Liver (tissue), 9 donors: ENCODE measurements around the gene FGF16. TPM values are rescaled to one million over a fixed set of nuclear protein-coding genes. Genes with fewer than 3 reads are reported as not detected.

Experiments used
- DNase-seq: peaks from one replicate; pipeline ENCODE4 v3.0.0-alpha.2; 2017; ENCODE audit warnings: low spot score
- H3K27ac ChIP-seq, 2 donors: one replicate each; pipeline ENCODE4 v1.7.0; 2013; ENCODE audit warnings: inconsistent platforms in 2 of 2, low read length in 2 of 2, control low read depth in 1 of 2, low read depth in 1 of 2, mild to moderate bottlenecking in 1 of 2
- H3K27me3 ChIP-seq, 4 donors: one replicate each; pipeline versions ENCODE4 v1.6.1 to v1.7.0; 2013; ENCODE audit warnings: low read length in 3 of 4, inconsistent platforms in 1 of 4, mild to moderate bottlenecking in 1 of 4, moderate library complexity in 1 of 4; ENCODE audit not compliant: control insufficient read depth in 4 of 4, insufficient read depth in 4 of 4
- H3K36me3 ChIP-seq, 4 donors: one replicate each; pipeline versions ENCODE4 v1.6.1 to v1.7.0; 2013; ENCODE audit warnings: low read length in 3 of 4, mild to moderate bottlenecking in 3 of 4, low read depth in 1 of 4, moderate library complexity in 1 of 4; ENCODE audit not compliant: control insufficient read depth in 4 of 4, insufficient read depth in 3 of 4
- H3K4me1 ChIP-seq, 4 donors: one replicate each; pipeline versions ENCODE4 v1.6.1 to v1.7.0; 2013; ENCODE audit warnings: low read length in 3 of 4, mild to moderate bottlenecking in 3 of 4, moderate library complexity in 1 of 4; ENCODE audit not compliant: control insufficient read depth in 4 of 4, insufficient read depth in 4 of 4
- H3K4me3 ChIP-seq, 3 donors: one replicate each; pipeline versions ENCODE4 v1.6.1 to v1.7.0; 2013; ENCODE audit warnings: low read length in 3 of 3, control low read depth in 1 of 3, low read depth in 1 of 3, mild to moderate bottlenecking in 1 of 3
- H3K9ac ChIP-seq, 2 donors: one replicate each; pipeline ENCODE4 v1.7.0; 2013; ENCODE audit warnings: low read length in 2 of 2, mild to moderate bottlenecking in 2 of 2, moderate library complexity in 2 of 2, control low read depth in 1 of 2, low read depth in 1 of 2
- H3K9me3 ChIP-seq, 4 donors: one replicate each; pipeline versions ENCODE4 v1.6.1 to v1.7.0; 2013; ENCODE audit warnings: low read length in 3 of 4; ENCODE audit not compliant: control insufficient read depth in 4 of 4
- ATF3 ChIP-seq: IDR thresholded peaks from 2 replicates; pipeline ENCODE4 v1.6.1; 2016; ENCODE audit warnings: antibody characterized with exemption
- CTCF ChIP-seq: fragments of 150-350 bp; IDR thresholded peaks from 2 replicates; pipeline ENCODE4 v1.5.1; 2017; ENCODE audit warnings: improper control_type of control experiment, low read depth, low read length; ENCODE audit not compliant: missing input control
- EGR1 ChIP-seq, 2 donors: IDR thresholded peaks; 2 replicates each; pipeline ENCODE4 v1.6.1; 2016 to 2018; ENCODE audit warnings: antibody characterized with exemption in 2 of 2, low read depth in 2 of 2
- FOXA1 ChIP-seq: IDR thresholded peaks from 2 replicates; pipeline ENCODE4 v1.6.1; 2016; ENCODE audit warnings: antibody characterized with exemption
- FOXA2 ChIP-seq: IDR thresholded peaks from 2 replicates; pipeline ENCODE4 v1.6.1; 2016; ENCODE audit warnings: antibody characterized with exemption
- GABPA ChIP-seq, 2 donors: IDR thresholded peaks in 1 of 2; conservative IDR thresholded peaks in 1 of 2; 2 replicates each; pipeline ENCODE4 v1.6.1; 2016; ENCODE audit warnings: antibody characterized with exemption in 2 of 2, mild to moderate bottlenecking in 1 of 2, moderate library complexity in 1 of 2
- HNF4G ChIP-seq: IDR thresholded peaks from 2 replicates; pipeline ENCODE4 v1.6.1; 2016; ENCODE audit warnings: antibody characterized with exemption
- JUND ChIP-seq, 2 donors: IDR thresholded peaks; 2 replicates each; pipeline ENCODE4 v1.6.1; 2016; ENCODE audit warnings: antibody characterized with exemption in 2 of 2
- MAX ChIP-seq: IDR thresholded peaks from 2 replicates; pipeline ENCODE4 v1.6.1; 2016; ENCODE audit warnings: antibody characterized with exemption
- NR2F2 ChIP-seq: IDR thresholded peaks from 2 replicates; pipeline ENCODE4 v1.6.1; 2016; ENCODE audit warnings: antibody characterized with exemption
- RAD21 ChIP-seq, 2 donors: IDR thresholded peaks; 2 replicates each; pipeline ENCODE4 v1.6.1; 2016; ENCODE audit warnings: antibody characterized with exemption in 2 of 2, mild to moderate bottlenecking in 2 of 2
- REST ChIP-seq: IDR thresholded peaks from 2 replicates; pipeline ENCODE4 v1.6.1; 2016; ENCODE audit warnings: antibody characterized with exemption, mild to moderate bottlenecking
- RXRA ChIP-seq, 2 donors: IDR thresholded peaks; 2 replicates each; pipeline ENCODE4 v1.6.1; 2017 to 2018; ENCODE audit warnings: antibody characterized with exemption in 2 of 2, mild to moderate bottlenecking in 1 of 2
- SP1 ChIP-seq: IDR thresholded peaks from 2 replicates; pipeline ENCODE4 v1.6.1; 2018; ENCODE audit warnings: antibody characterized with exemption, mild to moderate bottlenecking
- TAF1 ChIP-seq: conservative IDR thresholded peaks from 2 replicates; pipeline ENCODE4 v1.6.1; 2016; ENCODE audit warnings: antibody characterized with exemption, mild to moderate bottlenecking
- YY1 ChIP-seq: IDR thresholded peaks from 2 replicates; pipeline ENCODE4 v1.6.1; 2016; ENCODE audit warnings: antibody characterized with exemption, mild to moderate bottlenecking
- WGBS: extraction: QIAGEN DNeasy Blood & Tissue Kit; methylation state at CpG from one replicate; pipeline ENCODE4 v1.1.7; 2013; 5-methylcytosine and 5-hydroxymethylcytosine counted together
- polyA plus RNA-seq, 2 donors: library from polyadenylated mRNA; stranded (reverse) in 1 of 2; unstranded in 1 of 2; fragments of 200-250 nt in 1 of 2; fragments of >200 nt in 1 of 2; fragmentation: Nextera tagmentation in 1 of 2; extraction: Ambion mirVana in 1 of 2; gene quantifications; one replicate each; pipeline versions ENCODE4 v1.2.1 to v1.2.3, GENCODE V29; 2013 to 2015
- total RNA-seq, 2 donors: library from RNA; depleted of rRNA; stranded (reverse); fragments of >200 nt; gene quantifications; one replicate each; pipeline ENCODE4 v1.2.3, GENCODE V29; 2014
- donor health status: healthy.
- donor health status: healthy.
- donor health status: healthy.
- donor health status: healthy.
- donor health status: healthy.

FGF16 gene
- total and polyA plus RNA-seq, 4 donors = not detected

GRCh38 chrX:77444545-77444944, 2.6 kb upstream of the FGF16 start:
- Histone ChIP-seq H3K9ac (no peak overlapping the region), H3K4me3 (no peak overlapping the region), H3K4me1 (peaks cover 1 to 20% (median 11%) of the 10 kb centered on the region in 4 donors), H3K27me3 (no peaks in the 10 kb centered on the region), H3K36me3 (no peaks in the 10 kb centered on the region), H3K9me3 (no peaks in the 10 kb centered on the region), H3K27ac (no peak overlapping the region)
- WGBS = 63% methylated on average over 3 of the region's 3 CpGs
- DNase-seq = no peak
- TF ChIP-seq REST (no peak), EGR1 (IDR thresholded peaks at IDR 0.05; ENCODE audit: low read depth in 2 of 2) (no peak), CTCF (no peak), NR2F2 (no peak), YY1 (no peak), RAD21 (IDR thresholded peaks at IDR 0.05) (no peak), JUND (IDR thresholded peaks at IDR 0.05) (no peak), HNF4G (no peak), GABPA (IDR thresholded peaks at IDR 0.05 in 1 of 2, conservative IDR thresholded peaks at IDR 0.05 in 1 of 2) (no peak), SP1 (no peak), FOXA2 (no peak), FOXA1 (no peak), ATF3 (no peak), MAX (no peak), RXRA (IDR thresholded peaks at IDR 0.05) (no peak), TAF1 (no peak)

GRCh38 chrX:77446029-77446585, 1.1 kb upstream of the FGF16 start:
- Histone ChIP-seq H3K27me3 (no peaks in the 10 kb centered on the region), H3K4me3 (peak overlapping the region in 2 of 3 donors; percentile 50 to 62), H3K4me1 (peaks cover 1 to 20% (median 11%) of the 10 kb centered on the region in 4 donors), H3K27ac (no peak overlapping the region), H3K9ac (no peak overlapping the region), H3K36me3 (no peaks in the 10 kb centered on the region), H3K9me3 (no peaks in the 10 kb centered on the region)
- TF ChIP-seq RAD21 (IDR thresholded peaks at IDR 0.05) = peak; percentile 33 to 57
- TF ChIP-seq NR2F2 = no peak
- WGBS = 3% methylated on average over 27 of the region's 27 CpGs
- peak; percentile 34 for DNase-seq
